GM12878 (cell line): ENCODE data around the gene RREB1. TPM values are rescaled to one million over a fixed set of nuclear protein-coding genes. Genes with fewer than 3 reads are reported as not detected.

ENCODE experiments used
- ATAC-seq: fragments of 200-7000 bp; cut with Tn5 transposase; 3 replicates; pipeline ENCODE4 v1.9.1; 2020; ENCODE audit warnings: mild to moderate bottlenecking, moderate library complexity
- BruUV-seq: library from RNA; stranded (reverse); fragments of 400-500 nt; replicated peaks from 2 replicates; lab custom pipeline; 2021; lab: Mats Ljungman, UMichigan
- CTCF ChIA-PET: fragments of 300-600 bp; sonication (Branson Sonifier 250); formaldehyde crosslinking; extraction: SDS; loops from one replicate; lab custom pipeline; 2021; ENCODE audit warnings: inconsistent platforms; lab: Yijun Ruan, JAX
- POLR2A ChIA-PET: fragments of 350-600 bp; formaldehyde crosslinking; extraction: SDS; loops from one replicate; lab custom pipeline; 2021; ENCODE audit warnings: inconsistent platforms; lab: Charles Lee
- RAD21 ChIA-PET: fragments of 300-600 bp; sonication (Branson Sonifier 250); formaldehyde crosslinking; loops from one replicate; lab custom pipeline; 2023; ENCODE audit warnings: antibody characterized with exemption; ENCODE audit not compliant: unreplicated experiment; lab: Charles Lee
- SMC1A ChIA-PET: fragments of 300-600 bp; sonication (Branson Sonifier 250); formaldehyde crosslinking; loops from one replicate; lab custom pipeline; 2023; ENCODE audit not compliant: unreplicated experiment, uncharacterized antibody; lab: Charles Lee
- DNase-seq: peaks from one replicate; pipeline ENCODE4 v3.0.0-alpha.2; 2011; ENCODE audit warnings: low read depth, low spot score
- FAIRE-seq: peaks from 3 replicates; lab custom pipeline; 2011; peaks lifted over from hg19 to GRCh38; lab: Jason Lieb, UNC
- H2AFZ ChIP-seq: 2 replicates; pipeline ENCODE4 v1.6.0; 2011; ENCODE audit warnings: low read depth, low read length, control low read depth; ENCODE audit not compliant: control insufficient read depth
- H3K27ac ChIP-seq: 2 replicates; pipeline ENCODE4 v1.5.1; 2011; ENCODE audit warnings: control low read depth; ENCODE audit not compliant: control insufficient read depth, insufficient read depth
- H3K27me3 ChIP-seq, 2 experiments: replicated peaks in 1 of 2; 2 replicates each; pipeline versions ENCODE4 v1.6.0 to v1.6.1; 2011; ENCODE audit warnings: low read length in 1 of 2; ENCODE audit not compliant: control insufficient read depth in 2 of 2, insufficient read depth in 2 of 2
- H3K36me3 ChIP-seq, 2 experiments: 2 replicates each; pipeline ENCODE4 v1.5.1; 2011; ENCODE audit warnings: low read length in 1 of 2; ENCODE audit not compliant: control insufficient read depth in 2 of 2, insufficient read depth in 2 of 2
- H3K4me1 ChIP-seq: 2 replicates; pipeline ENCODE4 v1.6.1; 2011; ENCODE audit warnings: mild to moderate bottlenecking, low read length, moderate library complexity, mixed read lengths; ENCODE audit not compliant: control insufficient read depth, insufficient read depth
- H3K4me2 ChIP-seq: 2 replicates; pipeline ENCODE4 v1.6.0; 2011; ENCODE audit warnings: control low read depth; ENCODE audit not compliant: control insufficient read depth, insufficient read depth
- H3K4me3 ChIP-seq: fragments of 200-600 bp; sonication (generic); 2 replicates; pipeline ENCODE4 v1.5.1; 2016
- H3K79me2 ChIP-seq: 2 replicates; pipeline ENCODE4 v1.6.0; 2011; ENCODE audit warnings: low read length; ENCODE audit not compliant: control insufficient read depth, insufficient read depth
- H3K9ac ChIP-seq: 2 replicates; pipeline ENCODE4 v1.8.0; 2011; ENCODE audit warnings: low read length, control low read depth, mixed read lengths; ENCODE audit not compliant: control insufficient read depth, insufficient read depth
- H3K9me3 ChIP-seq: replicated peaks from 3 replicates; pipeline ENCODE4 v1.5.1; 2011; ENCODE audit warnings: mild to moderate bottlenecking, low read length; ENCODE audit not compliant: control insufficient read depth, insufficient read depth
- H4K20me1 ChIP-seq: 2 replicates; pipeline ENCODE4 v1.6.0; 2011; ENCODE audit not compliant: control insufficient read depth, insufficient read depth
- POU2F2 ChIP-seq: IDR thresholded peaks from 3 replicates; pipeline ENCODE4 v1.6.1; 2011; ENCODE audit warnings: low read depth, mild to moderate bottlenecking, low read length, borderline replicate concordance
- RELA ChIP-seq: fragments of 450-650 bp; IDR thresholded peaks from 2 replicates; pipeline ENCODE4 v1.8.0; 2014; ENCODE audit warnings: borderline replicate concordance; ENCODE audit not compliant: partially characterized antibody
- TCF12 ChIP-seq: IDR thresholded peaks from 2 replicates; pipeline ENCODE4 v1.6.1; 2011; ENCODE audit warnings: low read depth, mild to moderate bottlenecking, low read length
- ZNF687 ChIP-seq: fragments of 450-650 bp; IDR thresholded peaks from 2 replicates; pipeline ENCODE4 v1.6.1; 2017; ENCODE audit warnings: mild to moderate bottlenecking, moderate library complexity
- WGBS: methylation state at CpG from one replicate; pipeline ENCODE4 v1.1.6; 2016; ENCODE audit warnings: low lambda C conversion rate; ENCODE audit not compliant: insufficient replicate concordance, insufficient coverage; ENCODE audit errors: missing lambda C conversion rate; 5-methylcytosine and 5-hydroxymethylcytosine counted together
- in situ Hi-C: fragments of 300-500 bp; cut with MboI; formaldehyde crosslinking; loops from 9 replicates; pipeline ENCODE4 v1.14.3; 2018; ENCODE audit warnings: mixed read lengths
- intact Hi-C: fragments of 100-400 bp; cut with micrococcal nuclease; formaldehyde crosslinking; loops from one replicate; pipeline ENCODE4 v1.14.2; 2022; ENCODE audit not compliant: unreplicated experiment
- polyA plus RNA-seq, 11 experiments: library from polyadenylated mRNA; depleted of rRNA in 4 of 11; unstranded in 6 of 11; stranded (reverse) in 5 of 11; fragments of >200 nt; fragmentation: Nextera tagmentation in 4 of 11; fragmentation: Illumina TruSeq in 1 of 11; extraction: Ambion mirVana in 4 of 11; extraction: Trizol in 1 of 11; gene quantifications; 1 replicate in 1 of 11; 2 replicates in 10 of 11; pipeline versions ENCODE4 v1.2.1 to v1.2.3, GENCODE V29; 2011 to 2016; ENCODE audit warnings: inconsistent platforms in 2 of 11, missing spikeins in 2 of 11, low read depth in 1 of 11
- total RNA-seq, 4 experiments: library from RNA; depleted of rRNA in 3 of 4; stranded (reverse); fragments of >200 nt in 3 of 4; fragmentation: Illumina TruSeq in 1 of 4; extraction: Trizol in 1 of 4; gene quantifications; 2 replicates each; pipeline versions ENCODE4 v1.2.1 to v1.2.3, GENCODE V29; 2013 to 2021

Gene RREB1
- total and polyA plus RNA-seq, 10 of the 15 experiments (the other 5 are each of a cell fraction or from before 2014, with no cell fraction given) = 1.9 to 30.3 (median 8.6) TPM

DNA sequence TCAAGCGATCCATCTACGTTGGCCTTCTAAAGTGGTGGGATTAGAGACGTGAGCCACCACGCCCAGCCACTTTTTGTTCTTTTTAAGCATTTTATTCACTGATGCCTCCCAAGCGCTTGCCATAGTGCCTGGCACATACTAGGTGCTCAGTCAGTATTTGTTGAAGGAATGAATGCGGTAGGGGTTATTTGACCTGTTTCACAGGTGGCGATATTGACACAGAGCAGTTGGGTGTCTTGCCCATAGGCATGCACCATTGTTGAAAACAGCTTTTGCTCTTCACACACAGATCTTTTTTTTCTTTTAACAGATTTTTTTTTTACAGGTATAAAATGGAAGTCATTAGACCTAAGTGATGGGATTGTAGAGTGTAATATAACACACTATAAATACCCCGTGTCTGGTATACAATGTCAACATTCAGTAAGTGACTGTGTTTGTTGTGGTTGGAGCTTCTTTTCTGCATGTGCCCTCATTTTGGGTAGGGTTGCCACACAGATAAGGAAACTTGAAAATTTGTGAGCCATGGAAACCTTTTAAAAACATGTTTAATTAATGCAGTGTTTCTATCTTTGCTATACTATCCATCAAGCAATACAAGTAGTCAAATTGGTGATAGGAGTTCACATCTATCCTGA, 24.8 kb downstream of the RREB1 start:
- no peak overlapping the region for H3K4me3 ChIP-seq
- WGBS = 94% methylated on average over 8 of the region's 8 CpGs
- DNase-seq (no peak), ATAC-seq (no peak), FAIRE-seq (no peak)
- CTCF ChIA-PET = interaction anchor here (1.7 kb wide), 2 partner anchors 27 to 46 kb away, joined by 3 to 4 read pairs; no protein-coding TSS in a partner anchor
- no peaks in the 10 kb centered on the region for H3K9me3 ChIP-seq
- H3K9ac ChIP-seq = no peak overlapping the region
- in situ Hi-C loops (no loop called here), intact Hi-C loops (no loop called here)
- TF ChIP-seq ZNF687 = no peak
- TF ChIP-seq RELA = no peak
- TF ChIP-seq TCF12 = no peak
- no peak for TF ChIP-seq POU2F2
- no TSS peak for BruUV-seq
- POLR2A ChIA-PET = interaction anchor here (0.5 to 1.3 kb wide), 2 partner anchors 26 to 495 kb away, joined by 4 to 8 read pairs; no protein-coding TSS in a partner anchor
- H2AFZ ChIP-seq = no peak overlapping the region
- peaks cover 69% of the 10 kb centered on the region for H3K4me1 ChIP-seq
- RAD21 ChIA-PET = interaction anchor here (0.8 to 2.4 kb wide), 3 partner anchors 12 to 21 kb away, joined by 3 to 7 read pairs (median 3); no protein-coding TSS in a partner anchor
- H3K36me3 ChIP-seq = peaks cover 3 to 11% of the 10 kb centered on the region in 2 experiments
- H3K27ac ChIP-seq = no peak overlapping the region
- H3K27me3 ChIP-seq = no peaks in the 10 kb centered on the region
- SMC1A ChIA-PET = interaction anchor here (0.7 to 2.5 kb wide), 7 partner anchors 14 to 109 kb away, joined by 3 to 12 read pairs (median 6); no protein-coding TSS in a partner anchor
- H3K79me2 ChIP-seq = peaks cover 93% of the 10 kb centered on the region
- H3K4me2 ChIP-seq = no peak overlapping the region
- H4K20me1 ChIP-seq = peaks cover 22% of the 10 kb centered on the region
